Heart left ventricle (tissue), 16 donors: ENCODE data around the gene PARD6G. TPM values are rescaled to one million over a fixed set of nuclear protein-coding genes. Genes with fewer than 3 reads are reported as not detected.
"Not testable (repeated sequence)": the region's sequence is repeated elsewhere in the genome, so short reads cannot be mapped to it uniquely, and the experiment has no call there.

Source experiments
- ATAC-seq, 4 donors: fragments of 200-7000 bp; cut with Tn5 transposase; one replicate each; pipeline ENCODE4 v1.9.1; 2020 to 2022; ENCODE audit warnings: moderate library complexity in 4 of 4, mild to moderate bottlenecking in 3 of 4, moderate number of reproducible peaks in 1 of 4
- DNase-seq, 5 donors: peaks; one replicate each; pipeline ENCODE4 v3.0.0-alpha.2; 2020
- H3K27ac ChIP-seq, 12 donors: fragments of 200-600 bp; sonication (generic) in 4 of 12; one replicate each; pipeline versions ENCODE4 v1.5.0 to v1.8.0; 2016 to 2022; ENCODE audit warnings: mild to moderate bottlenecking in 2 of 12
- H3K27me3 ChIP-seq, 9 donors: fragments of 200-600 bp; sonication (generic) in 2 of 9; one replicate each; pipeline versions ENCODE4 v1.5.1 to v1.8.0; 2016 to 2022; ENCODE audit warnings: mild to moderate bottlenecking in 3 of 9
- H3K36me3 ChIP-seq, 9 donors: fragments of 200-600 bp; sonication (generic) in 2 of 9; one replicate each; pipeline versions ENCODE4 v1.5.0 to v1.8.0; 2018 to 2022; ENCODE audit warnings: mild to moderate bottlenecking in 2 of 9
- H3K4me1 ChIP-seq, 12 donors: fragments of 200-600 bp; sonication (generic) in 4 of 12; one replicate each; pipeline versions ENCODE4 v1.5.0 to v1.8.0; 2016 to 2022; ENCODE audit warnings: mild to moderate bottlenecking in 3 of 12
- H3K4me3 ChIP-seq, 12 donors: fragments of 200-600 bp; sonication (generic) in 4 of 12; one replicate each; pipeline versions ENCODE4 v1.5.0 to v1.8.0; 2017 to 2022; ENCODE audit warnings: mild to moderate bottlenecking in 9 of 12, moderate library complexity in 4 of 12
- H3K9me3 ChIP-seq, 12 donors: fragments of 200-600 bp; sonication (generic) in 4 of 12; one replicate each; pipeline versions ENCODE4 v1.5.0 to v1.8.0; 2016 to 2022; ENCODE audit warnings: mild to moderate bottlenecking in 1 of 12
- POLR2A ChIP-seq, 2 donors: fragments of 450-650 bp; IDR thresholded peaks; one replicate each; pipeline ENCODE4 v1.6.1; 2017; ENCODE audit warnings: antibody characterized with exemption in 2 of 2, mild to moderate bottlenecking in 2 of 2, moderate library complexity in 2 of 2
- WGBS, 4 donors: extraction: QIAGEN DNeasy Blood & Tissue Kit in 2 of 4; methylation state at CpG; one replicate each; pipeline versions ENCODE4 v1.1.5 to v1.1.7; 2013 to 2018; 5-methylcytosine and 5-hydroxymethylcytosine counted together
- intact Hi-C, 10 donors: fragments of 100-400 bp; cut with DNase I; formaldehyde crosslinking; loops; one replicate each; pipeline versions ENCODE4 v1.11.1 to v1.14.2; 2022
- polyA plus RNA-seq, 2 donors: library from polyadenylated mRNA; stranded (reverse); fragments of 200-250 nt; gene quantifications; one replicate each; pipeline ENCODE4 v1.2.3, GENCODE V29; 2013
- total RNA-seq, 9 donors: library from RNA; depleted of rRNA in 2 of 9; stranded (reverse); fragments of >200 nt in 2 of 9; fragmentation: NEBNext Ultra II Directional in 3 of 9; extraction: Animal tissue kit (Norgen Biotek cat#: 25700) in 3 of 9; gene quantifications; one replicate each; pipeline versions ENCODE4 v1.1.0 to v1.2.4, GENCODE V29; 2016 to 2023
- TF ChIP-seq, protein P1 (sequence below), 12 donors: fragments of 200-600 bp; sonication (generic) in 4 of 12; IDR thresholded peaks; one replicate each; pipeline versions ENCODE4 v1.5.0 to v1.8.0; 2018 to 2022; ENCODE audit warnings: antibody characterized with exemption in 12 of 12, mild to moderate bottlenecking in 5 of 12
- donor health status: ischemic (EF 13 %, LVEDD 7.1; RV severe dilation, severe dysfunction).
- donor health status: healthy with polysubstance abuse.
- donor health status: DM: no; HTN: yes; CAD: no.
- donor health status: DM: no; HTN: no; CAD: no.
- donor health status: ischemic (EF 25% LVEDD 6.9; RV normal size, moderate dysfunction).
- donor health status: ischemic (EF 25% LVEDD 5.7; RV mildly dilated, moderate dysfunction).
- donor health status: healthy.
- donor health status: DM: yes; HTN: yes; CAD: no.
- donor health status: ischemic (EF 35%, LVEDD 5.7; RV mildly dilated, moderate dysfunction).
- donor health status: nonischemic (EF 11% LVEDD 7.7; RV severe dilation, severe dysfunction).
- donor health status: DM: yes; HTN: yes; CAD: no.
- donor health status: PGD.
- donor health status: ischemic (EF 29% LVEDD 5.4; RV normal size, mild dysfunction).
- donor health status: nonischemic (EF 23%, LVEDD 6.1; RV moderate dilation, normal function).

The PARD6G gene
- total and polyA plus RNA-seq, 11 donors, result 0.69 to 4.2 (median 2.2) TPM

DNA sequence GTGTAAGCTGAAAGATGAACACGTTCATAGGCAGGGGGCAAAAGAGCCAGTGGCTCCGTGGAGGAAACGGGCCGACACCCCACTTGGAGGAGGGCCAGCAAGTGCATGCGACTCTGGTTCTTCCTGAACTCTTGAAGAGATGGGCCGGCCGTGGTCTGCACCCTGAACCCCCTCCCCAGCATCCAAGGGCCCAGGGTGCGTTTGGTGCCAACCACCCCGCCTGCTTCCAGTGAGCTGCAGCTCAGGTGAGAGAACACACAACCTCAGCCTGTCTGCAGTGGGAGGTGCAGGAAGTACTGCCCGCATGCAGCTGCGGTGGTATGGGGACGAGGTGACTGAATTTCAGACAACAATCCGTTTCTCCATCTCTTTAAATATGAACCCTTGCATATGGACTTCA lies 79.4 kb downstream of the PARD6G start:
- H3K27me3 ChIP-seq, result peaks cover 0 to 7% (median 0%) of the 10 kb centered on the region in 9 donors
- intact Hi-C loops, result no loop called here
- H3K27ac ChIP-seq, result no peak overlapping the region
- 73 to 80% (median 77%) methylated on average over 13 of the region's 13 CpGs for WGBS, 4 donors
- no peak for ATAC-seq
- no peak overlapping the region for H3K4me3 ChIP-seq
- H3K4me1 ChIP-seq, result peaks cover 0 to 9% (median 4%) of the 10 kb centered on the region in 12 donors
- H3K36me3 ChIP-seq, result no peaks in the 10 kb centered on the region
- peaks cover 0 to 21% (median 9%) of the 10 kb centered on the region in 12 donors for H3K9me3 ChIP-seq
- TF ChIP-seq, protein P1, sequence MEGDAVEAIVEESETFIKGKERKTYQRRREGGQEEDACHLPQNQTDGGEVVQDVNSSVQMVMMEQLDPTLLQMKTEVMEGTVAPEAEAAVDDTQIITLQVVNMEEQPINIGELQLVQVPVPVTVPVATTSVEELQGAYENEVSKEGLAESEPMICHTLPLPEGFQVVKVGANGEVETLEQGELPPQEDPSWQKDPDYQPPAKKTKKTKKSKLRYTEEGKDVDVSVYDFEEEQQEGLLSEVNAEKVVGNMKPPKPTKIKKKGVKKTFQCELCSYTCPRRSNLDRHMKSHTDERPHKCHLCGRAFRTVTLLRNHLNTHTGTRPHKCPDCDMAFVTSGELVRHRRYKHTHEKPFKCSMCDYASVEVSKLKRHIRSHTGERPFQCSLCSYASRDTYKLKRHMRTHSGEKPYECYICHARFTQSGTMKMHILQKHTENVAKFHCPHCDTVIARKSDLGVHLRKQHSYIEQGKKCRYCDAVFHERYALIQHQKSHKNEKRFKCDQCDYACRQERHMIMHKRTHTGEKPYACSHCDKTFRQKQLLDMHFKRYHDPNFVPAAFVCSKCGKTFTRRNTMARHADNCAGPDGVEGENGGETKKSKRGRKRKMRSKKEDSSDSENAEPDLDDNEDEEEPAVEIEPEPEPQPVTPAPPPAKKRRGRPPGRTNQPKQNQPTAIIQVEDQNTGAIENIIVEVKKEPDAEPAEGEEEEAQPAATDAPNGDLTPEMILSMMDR (IDR thresholded peaks at IDR 0.05), result no peak
- no peak for TF ChIP-seq POLR2A (IDR thresholded peaks at IDR 0.05)
- DNase-seq, result peak in 1 of 5 donors; percentile 15

DNA sequence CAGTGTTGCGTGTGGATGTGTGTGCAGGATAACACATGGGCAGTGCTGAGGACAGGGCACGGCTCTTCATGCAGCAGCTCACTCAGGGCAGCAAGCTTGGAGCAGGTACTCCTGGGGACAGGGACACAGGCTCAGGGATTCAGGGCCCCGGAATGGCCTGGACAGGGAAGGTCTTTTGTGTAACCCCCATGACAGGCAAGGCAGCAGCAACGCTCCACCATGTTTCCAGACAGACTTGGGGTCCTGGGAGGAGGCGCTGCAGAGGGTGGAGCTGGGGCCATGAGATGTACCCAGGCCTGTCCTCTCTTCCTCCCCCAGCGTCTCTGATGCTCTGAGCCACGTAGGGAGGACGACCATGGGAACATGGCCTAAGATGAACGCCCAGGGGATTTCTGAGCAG lies 80.0 kb downstream of the PARD6G start:
- DNase-seq (peak in 1 of 5 donors; percentile 14), ATAC-seq (no peak)
- H3K27me3 ChIP-seq, result peaks cover 0 to 7% (median 0%) of the 10 kb centered on the region in 9 donors
- no peak for TF ChIP-seq POLR2A (IDR thresholded peaks at IDR 0.05)
- TF ChIP-seq, protein P1 (IDR thresholded peaks at IDR 0.05), result no peak
- no peaks in the 10 kb centered on the region for H3K36me3 ChIP-seq
- WGBS, 4 donors, result 84 to 94% (median 92%) methylated on average over 4 to 9 of the region's 9 CpGs
- no peak overlapping the region for H3K4me3 ChIP-seq
- no peak overlapping the region for H3K27ac ChIP-seq
- H3K9me3 ChIP-seq, result peaks cover 0 to 21% (median 9%) of the 10 kb centered on the region in 12 donors
- intact Hi-C loops, result no loop called here
- peaks cover 0 to 9% (median 4%) of the 10 kb centered on the region in 12 donors for H3K4me1 ChIP-seq

DNA sequence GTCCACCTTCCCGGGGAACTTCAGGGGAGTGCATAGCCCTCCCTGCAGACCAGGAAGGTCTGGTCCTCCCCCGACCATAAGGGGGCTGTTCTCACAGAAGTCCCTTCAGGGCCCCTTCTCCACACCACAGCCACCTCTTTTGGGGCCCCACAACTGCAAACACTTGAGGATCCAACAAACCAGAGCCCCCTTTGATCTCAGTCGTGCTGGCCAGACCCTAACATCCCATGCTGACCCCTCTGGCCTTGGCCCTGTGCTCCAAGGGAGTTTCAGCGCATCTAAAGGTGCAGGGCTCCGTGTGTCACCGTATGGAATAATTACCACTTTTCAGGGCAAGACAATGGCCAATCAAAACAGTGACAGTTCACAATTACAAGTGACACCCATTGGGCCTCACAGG lies 80.6 kb downstream of the PARD6G start:
- no peak overlapping the region for H3K4me3 ChIP-seq
- intact Hi-C loops, result no loop called here
- TF ChIP-seq, protein P1 (IDR thresholded peaks at IDR 0.05), result no peak
- no peak for TF ChIP-seq POLR2A (IDR thresholded peaks at IDR 0.05)
- peaks cover 0 to 8% (median 4%) of the 10 kb centered on the region in 12 donors for H3K4me1 ChIP-seq
- DNase-seq (peak in 1 of 5 donors; percentile 7), ATAC-seq (no peak)
- no peaks in the 10 kb centered on the region for H3K36me3 ChIP-seq
- H3K27ac ChIP-seq, result no peak overlapping the region
- H3K9me3 ChIP-seq, result peaks cover 0 to 21% (median 9%) of the 10 kb centered on the region in 12 donors
- 87 to 90% (median 89%) methylated on average over 6 of the region's 6 CpGs for WGBS, 4 donors
- H3K27me3 ChIP-seq, result peaks cover 0 to 7% (median 0%) of the 10 kb centered on the region in 9 donors

DNA sequence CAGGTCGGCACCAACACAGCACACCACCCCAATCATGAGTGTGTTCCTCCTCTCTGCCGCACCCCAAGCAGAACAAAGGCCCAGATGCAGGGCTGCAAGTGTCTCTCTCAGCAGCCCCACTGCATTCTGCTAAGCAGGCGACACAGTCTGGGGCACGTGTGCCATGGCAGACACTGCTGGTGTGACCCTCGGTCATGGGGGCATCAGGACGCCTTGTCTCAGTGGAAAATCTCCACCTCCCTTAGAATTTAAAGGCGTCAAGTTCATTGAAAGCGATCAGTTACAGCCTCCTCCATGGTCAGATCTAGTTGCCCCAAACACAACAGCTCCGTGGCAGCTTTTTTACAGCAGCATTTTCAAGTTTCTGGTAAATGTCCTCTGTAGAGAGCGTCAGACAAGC lies 81.1 kb downstream of the PARD6G start:
- Histone ChIP-seq H3K27ac (no peak overlapping the region), H3K4me3 (no peak overlapping the region), H3K9me3 (peaks cover 0 to 21% (median 9%) of the 10 kb centered on the region in 12 donors), H3K4me1 (peaks cover 0 to 3% (median 0%) of the 10 kb centered on the region in 12 donors), H3K27me3 (peaks cover 0 to 7% (median 0%) of the 10 kb centered on the region in 9 donors), H3K36me3 (no peaks in the 10 kb centered on the region)
- DNase-seq, result no peak
- intact Hi-C loops, result no loop called here
- ATAC-seq, result no peak
- no peak for TF ChIP-seq POLR2A (IDR thresholded peaks at IDR 0.05)
- TF ChIP-seq, protein P1 (IDR thresholded peaks at IDR 0.05), result no peak
- WGBS, 4 donors, result 93 to 97% (median 95%) methylated on average over 9 to 10 of the region's 10 CpGs

DNA sequence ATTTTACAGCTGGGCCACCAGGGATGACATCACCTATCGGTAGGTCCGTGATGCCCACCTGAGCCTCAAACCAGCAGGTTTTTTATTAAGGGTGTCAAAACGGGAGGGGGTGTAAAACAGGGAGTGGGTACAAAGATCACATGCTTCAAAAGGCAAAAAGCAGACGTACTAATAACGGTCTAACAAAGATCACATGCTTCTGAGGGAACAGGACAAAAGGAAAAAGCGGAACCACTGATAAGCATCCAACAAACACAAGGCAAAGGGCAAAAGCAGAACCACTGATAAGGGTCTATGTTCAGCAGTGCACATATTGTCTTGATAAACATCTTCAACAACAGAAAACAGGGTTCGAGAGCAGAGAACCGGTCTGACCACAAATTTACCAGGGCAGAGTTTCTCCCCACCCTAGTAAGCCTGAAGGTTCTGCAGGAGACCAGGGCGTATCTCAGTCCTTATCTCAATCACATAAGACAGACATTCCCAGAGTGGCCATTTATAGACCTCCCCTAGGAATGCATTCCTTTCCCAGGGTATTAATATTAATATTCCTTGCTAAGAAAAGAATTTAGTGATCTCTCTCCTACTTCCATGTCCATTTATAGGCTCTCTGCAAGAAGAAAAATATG lies 82.5 kb downstream of the PARD6G start:
- H3K27ac ChIP-seq, DNase-seq, H3K27me3 ChIP-seq, H3K36me3 ChIP-seq, ATAC-seq, H3K4me1 ChIP-seq, intact Hi-C loops, H3K4me3 ChIP-seq: not testable (repeated sequence)
- H3K9me3 ChIP-seq, result peaks cover 0 to 21% (median 9%) of the 10 kb centered on the region in 12 donors
- WGBS, 4 donors, result 86 to 89% (median 87%) methylated on average over 9 of the region's 9 CpGs
